NCI-H2227 treated with DMSO at 0.1 percent for 48 hours (cell line): Measurements from ENCODE around the gene GRHL1.

Experiments
- DNase-seq: peaks from one replicate; lab custom pipeline; 2025; lab: John Stamatoyannopoulos, UW

GRHL1 gene

DNA sequence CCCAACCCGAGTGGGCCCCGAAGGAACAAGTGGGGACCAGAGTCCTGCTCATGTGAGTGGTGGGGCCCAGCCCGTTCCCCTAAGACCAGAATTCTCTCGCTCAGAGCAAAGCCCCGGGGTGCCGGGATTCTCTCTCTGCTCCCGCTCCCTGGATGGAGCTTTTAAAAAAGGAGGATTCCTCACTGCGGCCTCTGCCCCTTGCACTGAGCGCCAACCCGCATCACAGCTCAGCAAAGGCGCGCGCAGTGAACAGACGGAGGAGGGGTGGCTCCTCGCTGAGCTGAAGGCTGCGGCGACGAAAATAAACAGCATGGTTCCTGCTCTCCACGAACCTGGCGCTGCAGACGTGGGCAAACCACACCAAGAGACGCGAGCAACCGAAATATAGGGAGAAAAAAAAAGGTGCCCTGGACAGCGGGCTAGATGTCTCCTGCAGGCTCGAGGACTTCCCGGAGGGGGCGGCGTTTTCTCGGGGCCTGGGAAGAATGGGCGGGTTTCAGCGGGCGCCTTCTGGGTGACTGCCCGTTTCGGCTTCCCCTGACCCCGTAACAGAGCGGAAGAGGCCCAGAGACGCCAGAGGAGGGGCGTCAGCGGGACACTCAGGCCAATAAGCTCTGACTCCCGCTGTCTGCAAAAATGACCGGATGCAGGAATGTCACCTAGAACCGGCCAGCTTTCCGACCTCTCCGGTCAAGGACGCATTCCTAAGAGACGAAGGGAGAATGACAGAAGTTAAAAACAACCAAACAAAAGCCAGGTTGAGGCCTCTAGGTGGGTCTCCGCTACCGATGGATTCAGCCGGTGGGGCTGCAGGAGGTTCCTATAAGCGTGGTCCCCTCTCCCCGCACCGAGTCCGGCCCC is 91.0 kb downstream of the GRHL1 start:
- DNase-seq, result peak; percentile 78

DNA sequence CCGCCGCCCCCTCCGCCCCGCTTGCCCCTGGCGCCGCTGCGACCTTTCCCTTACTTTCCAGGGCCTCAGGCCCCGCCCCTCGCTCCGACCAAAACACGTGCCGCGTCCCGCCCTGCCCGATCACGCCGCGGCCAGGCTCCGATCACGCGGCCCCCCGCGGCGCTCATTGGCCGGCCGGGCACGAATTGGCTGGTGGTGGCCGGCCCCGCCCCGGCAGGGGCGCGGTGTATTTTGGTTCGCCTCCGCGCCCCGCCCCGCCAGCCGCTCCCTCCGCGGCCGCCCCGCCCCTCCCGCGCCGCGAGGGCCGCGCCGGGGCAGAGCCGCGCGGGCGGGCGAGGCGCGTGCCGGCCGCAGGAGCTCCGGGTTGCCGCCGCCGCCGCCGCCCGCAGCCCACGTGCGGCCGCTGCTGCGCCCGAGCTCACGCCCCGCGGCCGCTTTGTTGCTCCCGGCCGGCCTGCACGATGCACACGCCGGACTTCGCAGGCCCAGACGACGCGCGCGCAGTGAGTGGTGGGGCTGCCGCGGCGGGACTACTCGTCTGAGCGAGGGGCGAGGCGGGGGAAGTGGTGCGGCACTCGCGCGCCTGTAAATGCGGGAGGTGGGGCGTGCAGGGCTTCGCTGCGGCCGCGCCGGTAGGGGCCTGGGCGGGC is 91.9 kb downstream of the GRHL1 start, which contains the start of gene KLF11:
Gene KLF11 (plus strand): TSS at position 295 of the 650 bp plus-strand sequence. CDS start 167 bp downstream, at position 462.
- peak; percentile 92 for DNase-seq

DNA sequence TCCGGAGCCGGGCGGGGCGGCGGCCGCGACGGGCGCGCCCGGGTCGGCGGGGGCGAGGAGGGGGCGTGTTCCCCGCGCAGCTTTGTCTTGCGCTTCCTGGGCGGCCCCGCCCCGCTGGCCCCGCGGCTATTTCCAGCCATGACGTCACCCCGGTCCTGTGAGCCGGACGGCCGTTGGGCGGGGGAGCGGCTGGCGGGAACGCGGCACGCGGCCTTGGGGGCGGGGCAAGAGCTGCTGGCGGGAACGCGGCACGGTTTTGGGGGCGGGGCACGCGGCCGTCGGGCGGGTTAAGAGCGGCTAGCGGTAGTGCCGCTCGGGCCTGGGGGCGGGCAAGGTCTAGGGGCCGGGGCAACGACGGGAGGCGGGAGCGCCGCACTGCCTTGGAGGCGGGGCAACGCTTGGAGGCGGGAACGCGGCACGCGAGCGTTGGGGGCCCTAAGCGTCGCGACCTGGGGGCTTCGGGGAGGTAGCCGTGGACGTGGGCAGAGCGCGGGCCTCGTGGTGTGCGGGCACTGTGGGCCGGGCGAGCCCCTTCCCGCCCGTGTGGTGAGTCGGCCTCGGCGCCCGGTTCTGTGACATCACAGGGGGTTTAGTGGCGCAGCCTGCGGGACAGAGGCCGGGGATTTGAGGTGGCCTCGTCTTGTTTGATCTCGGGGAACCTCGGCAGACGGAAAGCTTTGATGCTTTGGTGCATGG is 92.6 kb downstream of the GRHL1 start:
- DNase-seq, result peak; percentile 96

DNA sequence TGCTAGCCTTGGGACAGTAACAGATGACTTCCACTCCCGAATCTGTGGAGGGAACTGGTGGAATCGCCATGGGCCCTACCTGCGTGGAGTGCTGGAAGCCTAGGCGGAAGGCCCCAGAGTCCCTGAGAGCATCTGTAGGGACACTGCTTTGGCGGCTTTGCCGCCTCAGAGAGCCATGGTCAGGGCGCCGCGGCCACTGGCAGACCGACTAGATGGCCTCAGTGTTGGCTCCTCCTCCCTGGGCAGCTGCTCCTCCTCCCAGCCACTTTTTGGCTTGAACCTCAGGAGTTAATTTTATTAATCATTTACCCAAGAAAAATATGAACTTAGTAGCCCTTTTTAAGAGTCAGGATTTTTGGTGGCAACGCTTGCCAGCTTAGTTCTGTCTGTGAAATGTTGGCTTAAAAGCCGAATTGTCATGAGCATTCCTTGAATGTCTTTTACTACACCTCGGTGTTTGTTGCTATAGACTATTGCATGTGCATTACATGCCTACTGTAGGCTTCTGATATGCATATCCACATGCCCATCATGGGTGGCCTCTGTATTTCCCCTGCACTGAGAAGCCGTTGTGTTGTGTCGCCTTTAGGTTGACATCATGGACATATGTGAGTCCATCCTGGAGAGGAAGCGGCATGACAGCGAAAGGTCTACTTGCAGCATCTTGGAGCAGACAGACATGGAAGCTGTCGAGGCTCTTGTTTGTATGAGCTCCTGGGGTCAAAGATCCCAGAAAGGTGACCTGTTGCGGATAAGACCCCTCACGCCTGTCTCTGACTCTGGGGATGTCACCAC is 94.3 kb downstream of the GRHL1 start:
- no peak for DNase-seq

DNA sequence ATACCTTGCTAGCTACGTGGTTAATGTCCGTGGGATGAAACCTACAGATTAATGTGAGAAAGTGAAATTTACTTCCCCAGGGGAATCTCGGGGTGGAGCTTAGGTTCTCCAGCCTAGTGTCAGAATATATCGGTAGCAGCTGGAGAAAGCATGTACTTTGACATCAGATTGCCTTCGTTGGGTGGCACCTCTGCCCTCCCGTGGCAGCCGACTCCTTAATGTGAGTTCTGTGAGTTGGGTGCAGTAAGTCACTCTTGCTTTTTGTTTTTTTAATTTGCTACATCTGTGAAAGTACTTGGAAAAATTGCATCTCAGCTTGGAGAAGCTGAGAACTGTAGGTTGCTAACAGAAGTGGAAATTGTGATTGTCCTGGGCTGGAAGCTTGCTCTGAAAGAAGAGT is 95.4 kb downstream of the GRHL1 start:
- no peak for DNase-seq

DNA sequence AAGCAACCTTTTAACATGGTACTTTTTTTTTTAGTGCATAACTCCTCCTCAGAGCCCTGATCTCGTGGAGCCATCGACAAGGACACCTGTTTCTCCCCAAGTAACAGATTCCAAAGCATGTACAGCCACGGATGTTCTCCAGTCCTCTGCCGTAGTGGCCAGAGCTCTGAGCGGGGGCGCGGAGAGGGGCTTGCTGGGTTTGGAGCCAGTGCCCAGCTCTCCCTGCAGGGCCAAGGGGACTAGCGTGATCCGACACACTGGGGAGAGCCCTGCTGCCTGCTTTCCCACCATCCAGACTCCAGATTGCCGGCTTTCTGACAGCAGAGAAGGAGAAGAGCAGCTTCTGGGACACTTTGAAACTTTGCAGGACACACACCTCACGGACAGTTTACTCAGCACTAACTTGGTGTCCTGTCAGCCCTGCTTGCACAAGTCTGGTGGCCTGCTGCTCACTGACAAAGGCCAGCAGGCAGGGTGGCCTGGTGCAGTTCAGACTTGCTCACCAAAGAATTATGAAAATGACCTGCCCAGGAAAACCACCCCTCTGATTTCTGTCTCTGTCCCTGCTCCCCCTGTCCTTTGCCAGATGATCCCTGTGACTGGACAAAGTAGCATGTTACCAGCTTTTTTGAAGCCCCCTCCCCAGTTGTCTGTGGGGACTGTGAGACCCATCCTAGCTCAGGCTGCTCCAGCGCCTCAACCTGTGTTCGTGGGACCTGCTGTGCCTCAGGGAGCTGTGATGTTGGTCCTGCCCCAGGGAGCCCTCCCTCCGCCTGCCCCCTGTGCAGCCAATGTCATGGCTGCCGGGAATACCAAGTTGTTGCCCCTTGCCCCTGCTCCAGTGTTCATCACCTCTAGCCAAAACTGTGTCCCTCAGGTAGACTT is 96.4 kb downstream of the GRHL1 start:
- DNase-seq, result no peak

DNA sequence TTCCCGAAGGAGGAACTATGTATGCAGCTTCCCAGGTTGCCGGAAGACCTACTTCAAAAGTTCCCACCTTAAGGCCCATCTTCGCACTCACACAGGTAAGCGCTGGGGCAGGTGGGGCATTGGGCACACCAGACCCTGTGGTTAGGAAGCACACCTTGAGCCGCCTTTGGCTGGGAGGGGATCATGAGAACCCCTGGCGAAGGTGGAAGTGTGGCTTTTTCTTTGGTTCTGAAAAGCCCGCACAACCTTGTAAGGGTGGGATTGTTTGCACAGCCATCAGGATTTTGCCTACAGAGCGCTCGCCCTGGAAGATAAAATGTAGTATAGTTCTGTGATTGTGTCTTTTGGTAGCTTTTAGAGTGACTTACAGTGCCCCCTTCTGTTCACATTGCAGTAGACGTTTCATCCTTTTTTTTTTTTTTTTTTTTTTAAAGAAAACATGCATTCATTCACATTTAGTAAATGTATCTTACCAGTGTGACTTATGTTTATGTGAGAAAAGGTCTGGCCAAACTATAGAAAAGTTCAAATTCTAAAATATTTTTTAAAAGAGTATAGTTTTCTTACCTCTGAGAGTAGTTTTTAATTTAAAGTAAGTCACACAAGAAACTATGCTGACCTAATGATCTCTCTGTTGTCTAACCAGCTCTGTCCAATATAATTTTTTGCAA is 97.1 kb downstream of the GRHL1 start:
- DNase-seq, result peak; percentile 69
